ENCODE data around the gene CD83. TPM values are rescaled to one million over a fixed set of nuclear protein-coding genes. Genes with fewer than 3 reads are reported as not detected.

Gene CD83
- total RNA-seq, 1 experiment from 2014 or later = 15.2 TPM

DNA sequence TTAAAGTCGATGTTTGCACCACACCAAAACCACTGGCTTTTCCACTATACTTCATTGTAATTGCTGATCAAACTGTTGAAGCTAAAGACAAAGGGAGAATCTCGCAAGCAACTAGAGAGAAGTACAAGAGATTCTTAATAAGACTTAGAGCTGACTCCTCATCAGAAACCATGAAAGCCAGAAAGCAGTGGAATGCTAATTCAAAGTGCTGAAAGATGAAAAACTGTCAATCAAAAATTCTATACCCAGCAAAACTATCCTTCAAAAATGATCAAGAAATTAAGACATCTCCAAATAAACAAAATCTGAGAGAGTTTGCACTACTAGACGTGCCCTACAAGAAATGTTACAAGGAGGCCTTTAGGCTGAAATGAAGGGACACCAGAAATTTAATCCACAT, 52.6 kb downstream of the CD83 start:
- Histone ChIP-seq H3K9me2 (replicated peaks; ENCODE audit: low read length) (no peaks in the 10 kb centered on the region), H2AFZ (ENCODE audit: low read length) (no peak overlapping the region), H3K4me2 (ENCODE audit: low read length) (no peak overlapping the region), H3K27ac (ENCODE audit: low read length) (no peak overlapping the region), H3F3A (ENCODE audit: low read length, unreplicated experiment) (no peaks in the 10 kb centered on the region), H3K27me3 (ENCODE audit: low read length) (no peaks in the 10 kb centered on the region), H4K20me1 (ENCODE audit: low read length) (no peaks in the 10 kb centered on the region), H3K9ac (ENCODE audit: low read length) (no peak overlapping the region), H3K4me1 (ENCODE audit: insufficient read depth, low read length) (peaks cover 8% of the 10 kb centered on the region), H3K79me2 (ENCODE audit: low read length) (no peaks in the 10 kb centered on the region), H3K9me3 (ENCODE audit: low read length) (peaks cover 10% of the 10 kb centered on the region), H3K4me3 (ENCODE audit: low read length) (no peak overlapping the region), H3K36me3 (ENCODE audit: low read depth, low read length) (no peaks in the 10 kb centered on the region)
- intact Hi-C loops (cut with micrococcal nuclease) = no loop called here
- DNase-seq = no peak
- ChIA-PET POLR2A (ENCODE audit: unreplicated experiment) (no interaction called here), CTCF (no interaction called here)
- TF ChIP-seq CTCF (conservative IDR thresholded peaks at IDR 0.05; ENCODE audit: low read depth, low read length) = no peak
- TF ChIP-seq EZH2phosphoT487 (IDR thresholded peaks at IDR 0.05; ENCODE audit: borderline replicate concordance, low read length) = no peak
- TF ChIP-seq EZH2 (IDR thresholded peaks at IDR 0.05; ENCODE audit: low read length, unreplicated experiment) = no peak
- BruUV-seq (replicated peaks) = no TSS peak
- no peak for ATAC-seq

DNA sequence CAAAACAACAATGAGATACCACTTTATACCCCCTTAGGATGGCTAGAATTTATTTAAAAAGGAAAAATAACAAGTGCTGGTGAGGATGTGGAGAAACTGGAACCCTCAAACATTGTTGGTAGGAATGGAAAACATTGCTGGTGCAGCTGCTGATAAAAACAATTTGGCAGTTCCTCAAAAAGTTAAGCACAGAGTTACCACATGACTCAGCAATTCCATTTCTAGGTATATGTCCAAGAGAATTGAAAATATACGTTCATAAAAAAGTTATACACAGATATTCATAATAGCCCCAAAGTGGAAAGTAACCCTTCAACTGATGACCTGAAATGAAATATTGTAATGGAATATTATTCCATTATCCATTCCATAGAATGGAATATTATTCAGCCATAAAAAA, 55.0 kb downstream of the CD83 start:
- ATAC-seq (no peak), DNase-seq (peak; percentile 12)
- no peak overlapping the region for H3K9ac ChIP-seq (ENCODE audit: low read length)
- no peak overlapping the region for H3K27ac ChIP-seq (ENCODE audit: low read length)
- no peaks in the 10 kb centered on the region for H3K4me1 ChIP-seq (ENCODE audit: insufficient read depth, low read length)
- no peaks in the 10 kb centered on the region for H3K27me3 ChIP-seq (ENCODE audit: low read length)
- H3F3A ChIP-seq (ENCODE audit: low read length, unreplicated experiment) = no peaks in the 10 kb centered on the region
- intact Hi-C loops (cut with micrococcal nuclease) = no loop called here
- peaks cover 10% of the 10 kb centered on the region for H3K9me3 ChIP-seq (ENCODE audit: low read length)
- H4K20me1 ChIP-seq (ENCODE audit: low read length) = no peaks in the 10 kb centered on the region
- H3K4me3 ChIP-seq (ENCODE audit: low read length) = no peak overlapping the region
- ChIA-PET CTCF (no interaction called here), POLR2A (ENCODE audit: unreplicated experiment) (no interaction called here)
- no peak overlapping the region for H3K4me2 ChIP-seq (ENCODE audit: low read length)
- H3K36me3 ChIP-seq (ENCODE audit: low read depth, low read length) = no peaks in the 10 kb centered on the region
- H3K9me2 ChIP-seq (replicated peaks; ENCODE audit: low read length) = no peaks in the 10 kb centered on the region
- no peaks in the 10 kb centered on the region for H3K79me2 ChIP-seq (ENCODE audit: low read length)
- no TSS peak for BruUV-seq (replicated peaks)
- H2AFZ ChIP-seq (ENCODE audit: low read length) = no peak overlapping the region
- TF ChIP-seq EZH2phosphoT487 (IDR thresholded peaks at IDR 0.05; ENCODE audit: borderline replicate concordance, low read length) (no peak), EZH2 (IDR thresholded peaks at IDR 0.05; ENCODE audit: low read length, unreplicated experiment) (no peak), CTCF (conservative IDR thresholded peaks at IDR 0.05; ENCODE audit: low read depth, low read length) (no peak)

DNA sequence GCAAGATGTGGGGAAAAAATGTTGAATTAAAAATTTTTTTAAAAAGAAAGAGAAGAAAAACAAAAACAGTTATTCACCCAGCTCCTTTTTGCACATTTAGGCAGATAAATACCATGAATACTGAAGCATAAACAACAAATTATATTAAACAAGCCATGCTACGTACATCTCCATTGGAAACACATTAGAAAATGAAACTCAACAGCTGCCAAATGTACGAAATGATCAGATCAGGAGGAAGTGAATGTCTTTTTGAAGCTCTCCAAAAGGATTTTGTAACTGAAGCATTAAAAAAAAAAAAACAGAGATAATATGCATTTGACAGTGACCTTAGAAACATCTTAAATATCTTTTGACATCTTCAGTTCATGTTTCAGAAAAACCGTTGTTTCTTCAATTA, 56.7 kb downstream of the CD83 start:
- no peaks in the 10 kb centered on the region for H3K79me2 ChIP-seq (ENCODE audit: low read length)
- H2AFZ ChIP-seq (ENCODE audit: low read length) = no peak overlapping the region
- no peak overlapping the region for H3K4me2 ChIP-seq (ENCODE audit: low read length)
- H3K27ac ChIP-seq (ENCODE audit: low read length) = no peak overlapping the region
- no peaks in the 10 kb centered on the region for H3K4me1 ChIP-seq (ENCODE audit: insufficient read depth, low read length)
- intact Hi-C loops (cut with micrococcal nuclease) = no loop called here
- H4K20me1 ChIP-seq (ENCODE audit: low read length) = no peaks in the 10 kb centered on the region
- ATAC-seq (no peak), DNase-seq (no peak)
- peaks cover 10% of the 10 kb centered on the region for H3K9me3 ChIP-seq (ENCODE audit: low read length)
- ChIA-PET CTCF (no interaction called here), POLR2A (ENCODE audit: unreplicated experiment) (no interaction called here)
- no peaks in the 10 kb centered on the region for H3K9me2 ChIP-seq (replicated peaks; ENCODE audit: low read length)
- no TSS peak for BruUV-seq (replicated peaks)
- H3K4me3 ChIP-seq (ENCODE audit: low read length) = no peak overlapping the region
- no peak overlapping the region for H3K9ac ChIP-seq (ENCODE audit: low read length)
- TF ChIP-seq EZH2 (IDR thresholded peaks at IDR 0.05; ENCODE audit: low read length, unreplicated experiment) (no peak), CTCF (conservative IDR thresholded peaks at IDR 0.05; ENCODE audit: low read depth, low read length) (no peak), EZH2phosphoT487 (IDR thresholded peaks at IDR 0.05; ENCODE audit: borderline replicate concordance, low read length) (no peak)
- no peaks in the 10 kb centered on the region for H3F3A ChIP-seq (ENCODE audit: low read length, unreplicated experiment)
- H3K36me3 ChIP-seq (ENCODE audit: low read depth, low read length) = no peaks in the 10 kb centered on the region
- H3K27me3 ChIP-seq (ENCODE audit: low read length) = no peaks in the 10 kb centered on the region
